ENCODE results near the gene RXRB. TPM values are rescaled to one million over a fixed set of nuclear protein-coding genes. Genes with fewer than 3 reads are reported as not detected.

RXRB gene
- polyA plus RNA-seq, 1 donor (not counting 4 experiments of a cell fraction or from before 2014, with no cell fraction given): 23.2 TPM

DNA sequence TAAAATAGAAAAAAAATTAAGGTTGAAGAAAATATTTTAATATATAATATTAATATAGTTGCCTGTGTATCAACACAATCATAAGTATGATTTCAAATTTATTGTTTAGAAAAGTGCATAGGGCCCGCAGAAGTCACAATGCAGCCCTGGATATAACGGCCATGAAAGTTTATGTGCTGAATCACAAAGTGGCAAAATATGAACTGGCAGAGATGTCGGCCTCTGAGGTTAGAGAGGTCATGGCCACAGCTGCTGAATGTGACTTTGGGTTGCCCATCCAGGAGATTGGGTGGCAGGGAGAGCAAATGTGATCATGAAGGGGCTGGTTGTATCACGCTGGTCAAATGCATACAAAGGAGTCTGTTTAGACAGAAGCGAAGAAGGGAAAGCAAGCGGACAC, 43.9 kb downstream of the RXRB start:
- H3K4me3 ChIP-seq (ENCODE audit: control insufficient read depth in 2 of 3, extremely low read depth in 1 of 3, insufficient read depth in 2 of 3, low read depth in 1 of 3, low read length in 3 of 3): no peak overlapping the region
- no peaks in the 10 kb centered on the region for H3K36me3 ChIP-seq (ENCODE audit: control insufficient read depth in 2 of 2, extremely low read depth in 1 of 2, insufficient read depth in 2 of 2, low read length in 2 of 2)
- no peaks in the 10 kb centered on the region for H3K9me1 ChIP-seq (ENCODE audit: control insufficient read depth, extremely low read depth, insufficient read depth, low read length)
- no peak overlapping the region for H3K9ac ChIP-seq (ENCODE audit: control insufficient read depth, extremely low read depth, insufficient read depth, low read length)
- no peak overlapping the region for H2AFZ ChIP-seq (ENCODE audit: control insufficient read depth, low read length)
- FAIRE-seq: no peak
- H4K20me1 ChIP-seq (ENCODE audit: control insufficient read depth, extremely low read depth, insufficient read depth, low read length): no peaks in the 10 kb centered on the region
- H3K4me2 ChIP-seq (ENCODE audit: control insufficient read depth, extremely low read depth, insufficient read depth, low read depth, low read length): no peak overlapping the region
- no peak for TF ChIP-seq EZH2 (IDR thresholded peaks at IDR 0.05; ENCODE audit: low read length)
- TF ChIP-seq, protein P1, sequence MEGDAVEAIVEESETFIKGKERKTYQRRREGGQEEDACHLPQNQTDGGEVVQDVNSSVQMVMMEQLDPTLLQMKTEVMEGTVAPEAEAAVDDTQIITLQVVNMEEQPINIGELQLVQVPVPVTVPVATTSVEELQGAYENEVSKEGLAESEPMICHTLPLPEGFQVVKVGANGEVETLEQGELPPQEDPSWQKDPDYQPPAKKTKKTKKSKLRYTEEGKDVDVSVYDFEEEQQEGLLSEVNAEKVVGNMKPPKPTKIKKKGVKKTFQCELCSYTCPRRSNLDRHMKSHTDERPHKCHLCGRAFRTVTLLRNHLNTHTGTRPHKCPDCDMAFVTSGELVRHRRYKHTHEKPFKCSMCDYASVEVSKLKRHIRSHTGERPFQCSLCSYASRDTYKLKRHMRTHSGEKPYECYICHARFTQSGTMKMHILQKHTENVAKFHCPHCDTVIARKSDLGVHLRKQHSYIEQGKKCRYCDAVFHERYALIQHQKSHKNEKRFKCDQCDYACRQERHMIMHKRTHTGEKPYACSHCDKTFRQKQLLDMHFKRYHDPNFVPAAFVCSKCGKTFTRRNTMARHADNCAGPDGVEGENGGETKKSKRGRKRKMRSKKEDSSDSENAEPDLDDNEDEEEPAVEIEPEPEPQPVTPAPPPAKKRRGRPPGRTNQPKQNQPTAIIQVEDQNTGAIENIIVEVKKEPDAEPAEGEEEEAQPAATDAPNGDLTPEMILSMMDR (optimal IDR thresholded peaks at IDR 0.05 in 1 of 3, IDR thresholded peaks at IDR 0.05 in 1 of 3, conservative IDR thresholded peaks at IDR 0.05 in 1 of 3; ENCODE audit: extremely low read depth in 1 of 3, insufficient read depth in 2 of 3, low read length in 3 of 3): no peak
- H3K9me3 ChIP-seq (ENCODE audit: control insufficient read depth, low read depth, low read length): no peaks in the 10 kb centered on the region
- no peak overlapping the region for H3K27ac ChIP-seq (ENCODE audit: control insufficient read depth, insufficient read depth, low read length)
- no peaks in the 10 kb centered on the region for H3K27me3 ChIP-seq (ENCODE audit: control insufficient read depth, extremely low read depth, insufficient read depth, low read length)
- no peak for DNase-seq (ENCODE audit: low read depth, low spot score)
- dilution Hi-C loops (cut with MboI; ENCODE audit: extremely low pct_ligation_motif_present, low sequenced_read_pairs): no loop called here
- H3K4me1 ChIP-seq (ENCODE audit: control insufficient read depth, extremely low read depth, insufficient read depth, low read length): no peaks in the 10 kb centered on the region
- no peaks in the 10 kb centered on the region for H3K79me2 ChIP-seq (ENCODE audit: control insufficient read depth, insufficient read depth, low read length)

DNA sequence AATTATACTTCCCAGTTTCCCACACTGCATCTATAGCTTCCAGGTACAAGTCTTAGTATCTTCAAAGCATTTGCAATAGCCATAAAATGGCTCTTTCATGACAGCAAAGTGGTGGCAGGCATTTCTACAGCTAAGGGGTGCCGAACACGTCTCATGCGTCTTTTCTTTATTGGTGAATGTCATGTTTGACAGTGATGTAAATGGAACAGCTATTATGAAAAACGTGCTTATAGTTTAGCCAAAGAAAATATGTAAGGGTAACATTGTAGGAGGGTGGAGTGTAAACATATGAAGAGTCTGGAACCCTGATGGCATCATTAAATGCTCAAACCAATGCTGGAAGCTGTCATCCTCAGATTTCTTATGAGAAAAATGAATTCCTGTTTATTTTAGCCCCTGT, 46.1 kb downstream of the RXRB start:
- no peaks in the 10 kb centered on the region for H3K36me3 ChIP-seq (ENCODE audit: control insufficient read depth in 2 of 2, extremely low read depth in 1 of 2, insufficient read depth in 2 of 2, low read length in 2 of 2)
- TF ChIP-seq, protein P1 (optimal IDR thresholded peaks at IDR 0.05 in 1 of 3, IDR thresholded peaks at IDR 0.05 in 1 of 3, conservative IDR thresholded peaks at IDR 0.05 in 1 of 3; ENCODE audit: extremely low read depth in 1 of 3, insufficient read depth in 2 of 3, low read length in 3 of 3): no peak
- no peak for TF ChIP-seq EZH2 (IDR thresholded peaks at IDR 0.05; ENCODE audit: low read length)
- no peak overlapping the region for H3K27ac ChIP-seq (ENCODE audit: control insufficient read depth, insufficient read depth, low read length)
- H3K4me1 ChIP-seq (ENCODE audit: control insufficient read depth, extremely low read depth, insufficient read depth, low read length): no peaks in the 10 kb centered on the region
- no peaks in the 10 kb centered on the region for H3K27me3 ChIP-seq (ENCODE audit: control insufficient read depth, extremely low read depth, insufficient read depth, low read length)
- DNase-seq (ENCODE audit: low read depth, low spot score): no peak
- no peak overlapping the region for H3K4me3 ChIP-seq (ENCODE audit: control insufficient read depth in 2 of 3, extremely low read depth in 1 of 3, insufficient read depth in 2 of 3, low read depth in 1 of 3, low read length in 3 of 3)
- FAIRE-seq: no peak
- H3K9me1 ChIP-seq (ENCODE audit: control insufficient read depth, extremely low read depth, insufficient read depth, low read length): no peaks in the 10 kb centered on the region
- no peaks in the 10 kb centered on the region for H3K9me3 ChIP-seq (ENCODE audit: control insufficient read depth, low read depth, low read length)
- dilution Hi-C loops (cut with MboI; ENCODE audit: extremely low pct_ligation_motif_present, low sequenced_read_pairs): no loop called here
- no peak overlapping the region for H2AFZ ChIP-seq (ENCODE audit: control insufficient read depth, low read length)
- H3K9ac ChIP-seq (ENCODE audit: control insufficient read depth, extremely low read depth, insufficient read depth, low read length): no peak overlapping the region
- H3K4me2 ChIP-seq (ENCODE audit: control insufficient read depth, extremely low read depth, insufficient read depth, low read depth, low read length): no peak overlapping the region
- no peaks in the 10 kb centered on the region for H3K79me2 ChIP-seq (ENCODE audit: control insufficient read depth, insufficient read depth, low read length)
- H4K20me1 ChIP-seq (ENCODE audit: control insufficient read depth, extremely low read depth, insufficient read depth, low read length): no peaks in the 10 kb centered on the region

All from keratinocyte (primary cell).